Measurements from ENCODE around the gene CHRNA3.

The CHRNA3 gene

GRCh38 chr15:78620527-78621421, at the start of gene CHRNA3:
TSS of gene CHRNA3 (minus strand) at chr15:78620996. CDS start at chr15:78620794, 202 bp downstream.
- TF ChIP-seq, protein P1, sequence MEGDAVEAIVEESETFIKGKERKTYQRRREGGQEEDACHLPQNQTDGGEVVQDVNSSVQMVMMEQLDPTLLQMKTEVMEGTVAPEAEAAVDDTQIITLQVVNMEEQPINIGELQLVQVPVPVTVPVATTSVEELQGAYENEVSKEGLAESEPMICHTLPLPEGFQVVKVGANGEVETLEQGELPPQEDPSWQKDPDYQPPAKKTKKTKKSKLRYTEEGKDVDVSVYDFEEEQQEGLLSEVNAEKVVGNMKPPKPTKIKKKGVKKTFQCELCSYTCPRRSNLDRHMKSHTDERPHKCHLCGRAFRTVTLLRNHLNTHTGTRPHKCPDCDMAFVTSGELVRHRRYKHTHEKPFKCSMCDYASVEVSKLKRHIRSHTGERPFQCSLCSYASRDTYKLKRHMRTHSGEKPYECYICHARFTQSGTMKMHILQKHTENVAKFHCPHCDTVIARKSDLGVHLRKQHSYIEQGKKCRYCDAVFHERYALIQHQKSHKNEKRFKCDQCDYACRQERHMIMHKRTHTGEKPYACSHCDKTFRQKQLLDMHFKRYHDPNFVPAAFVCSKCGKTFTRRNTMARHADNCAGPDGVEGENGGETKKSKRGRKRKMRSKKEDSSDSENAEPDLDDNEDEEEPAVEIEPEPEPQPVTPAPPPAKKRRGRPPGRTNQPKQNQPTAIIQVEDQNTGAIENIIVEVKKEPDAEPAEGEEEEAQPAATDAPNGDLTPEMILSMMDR (IDR thresholded peaks at IDR 0.05): no peak
- H3K27ac Mint-ChIP-seq: no peak within 1 kb of the TSS
- peaks cover 13% of the 10 kb centered on the region for H3K36me3 Mint-ChIP-seq (ENCODE audit: low read depth)
- peaks cover 44% of the 10 kb centered on the region for H3K27me3 Mint-ChIP-seq (ENCODE audit: low read depth, poor library complexity)
- H3K4me1 Mint-ChIP-seq: peaks cover 22% of the 10 kb centered on the region
- peak within 1 kb of the TSS; percentile 83 for H3K4me3 Mint-ChIP-seq
- DNase-seq: peak; percentile 72
- H3K9me3 Mint-ChIP-seq: no peaks in the 10 kb centered on the region

- no peak for DNase-seq
- Mint-ChIP-seq H3K9me3 (peaks cover 7% of the 10 kb centered on the region), H3K27ac (no peak overlapping the region), H3K27me3 (ENCODE audit: low read depth, poor library complexity) (peaks cover 52% of the 10 kb centered on the region), H3K36me3 (ENCODE audit: low read depth) (peaks cover 5% of the 10 kb centered on the region), H3K4me3 (no peak overlapping the region), H3K4me1 (peaks cover 78% of the 10 kb centered on the region)
- TF ChIP-seq, protein P1 (IDR thresholded peaks at IDR 0.05): no peak
These were observed 48.2 kb upstream of the CHRNA3 start for GRCh38 chr15:78668987-78669386.

- peaks cover 77% of the 10 kb centered on the region for H3K4me1 Mint-ChIP-seq
- no peak overlapping the region for H3K4me3 Mint-ChIP-seq
- peak overlapping the region; percentile 85 for H3K27ac Mint-ChIP-seq
- peaks cover 44% of the 10 kb centered on the region for H3K27me3 Mint-ChIP-seq (ENCODE audit: low read depth, poor library complexity)
- peaks cover under 1% of the 10 kb centered on the region for H3K36me3 Mint-ChIP-seq (ENCODE audit: low read depth)
- no peak for DNase-seq
- peaks cover 3% of the 10 kb centered on the region for H3K9me3 Mint-ChIP-seq
- TF ChIP-seq, protein P1 (IDR thresholded peaks at IDR 0.05): no peak
These were observed 46.9 kb upstream of the CHRNA3 start for GRCh38 chr15:78667578-78668236.

- Mint-ChIP-seq H3K9me3 (peaks cover 3% of the 10 kb centered on the region), H3K27ac (no peak overlapping the region), H3K27me3 (ENCODE audit: low read depth, poor library complexity) (peaks cover 37% of the 10 kb centered on the region), H3K4me1 (peaks cover 78% of the 10 kb centered on the region), H3K4me3 (no peak overlapping the region), H3K36me3 (ENCODE audit: low read depth) (no peaks in the 10 kb centered on the region)
- no peak for DNase-seq
- TF ChIP-seq, protein P1 (IDR thresholded peaks at IDR 0.05): no peak
These were observed 45.2 kb upstream of the CHRNA3 start for GRCh38 chr15:78666010-78666409.

GRCh38 chr15:78663703-78664102, 42.9 kb upstream of the CHRNA3 start:
- no peaks in the 10 kb centered on the region for H3K36me3 Mint-ChIP-seq (ENCODE audit: low read depth)
- H3K27ac Mint-ChIP-seq: peak overlapping the region; percentile 76
- H3K4me3 Mint-ChIP-seq: peak overlapping the region; percentile 19
- peaks cover 91% of the 10 kb centered on the region for H3K4me1 Mint-ChIP-seq
- H3K27me3 Mint-ChIP-seq (ENCODE audit: low read depth, poor library complexity): peaks cover 30% of the 10 kb centered on the region
- peaks cover 3% of the 10 kb centered on the region for H3K9me3 Mint-ChIP-seq
- TF ChIP-seq, protein P1 (IDR thresholded peaks at IDR 0.05): no peak
- DNase-seq: peak; percentile 18
